Activated naive CD8-positive, alpha-beta T cell treated with anti-CD3 and anti-CD28 coated beads, Interleukin-2, amount 10 ng/mL, durations not matched to agents 7 days and 5 days (primary cell): Measurements from ENCODE around the gene MYO9B. TPM values are rescaled to one million over a fixed set of nuclear protein-coding genes. Genes with fewer than 3 reads are reported as not detected.

Experiments
- ATAC-seq: fragments of 150-1000 bp; cut with Tn5 transposase; one replicate; pipeline ENCODE4 v1.10.0; 2021; ENCODE audit warnings: low read depth, moderate library complexity
- POLR2A ChIA-PET: fragments of 350-600 bp; sonication (Branson Sonifier 250); formaldehyde crosslinking; loops from one replicate; lab custom pipeline; 2021; ENCODE audit warnings: antibody characterized with exemption; lab: Charles Lee
- DNase-seq: peaks from one replicate; pipeline ENCODE4 v3.0.0; 2021
- H3K27ac Mint-ChIP-seq: one replicate; pipeline ENCODE4 v1.8.0; 2022; ENCODE audit warnings: mild to moderate bottlenecking, mixed read lengths
- H3K27me3 Mint-ChIP-seq: one replicate; pipeline ENCODE4 v1.8.0; 2022; ENCODE audit warnings: mild to moderate bottlenecking, moderate library complexity, mixed read lengths
- H3K36me3 Mint-ChIP-seq: one replicate; pipeline ENCODE4 v1.8.0; 2021; ENCODE audit warnings: mild to moderate bottlenecking, mixed read lengths
- H3K4me1 Mint-ChIP-seq: one replicate; pipeline ENCODE4 v1.8.0; 2021; ENCODE audit warnings: mixed read lengths
- H3K4me3 Mint-ChIP-seq: one replicate; pipeline ENCODE4 v1.8.0; 2022; ENCODE audit warnings: mild to moderate bottlenecking, moderate library complexity, mixed read lengths
- H3K9me3 Mint-ChIP-seq: one replicate; pipeline ENCODE4 v1.8.0; 2021; ENCODE audit warnings: mixed read lengths
- total RNA-seq, 2 experiments: library from RNA; stranded (reverse); gene quantifications; one replicate each; pipeline ENCODE4 v1.2.3, GENCODE V29; 2021

MYO9B gene
- total RNA-seq, 2 experiments from 2014 or later = 275 to 285 TPM

DNA sequence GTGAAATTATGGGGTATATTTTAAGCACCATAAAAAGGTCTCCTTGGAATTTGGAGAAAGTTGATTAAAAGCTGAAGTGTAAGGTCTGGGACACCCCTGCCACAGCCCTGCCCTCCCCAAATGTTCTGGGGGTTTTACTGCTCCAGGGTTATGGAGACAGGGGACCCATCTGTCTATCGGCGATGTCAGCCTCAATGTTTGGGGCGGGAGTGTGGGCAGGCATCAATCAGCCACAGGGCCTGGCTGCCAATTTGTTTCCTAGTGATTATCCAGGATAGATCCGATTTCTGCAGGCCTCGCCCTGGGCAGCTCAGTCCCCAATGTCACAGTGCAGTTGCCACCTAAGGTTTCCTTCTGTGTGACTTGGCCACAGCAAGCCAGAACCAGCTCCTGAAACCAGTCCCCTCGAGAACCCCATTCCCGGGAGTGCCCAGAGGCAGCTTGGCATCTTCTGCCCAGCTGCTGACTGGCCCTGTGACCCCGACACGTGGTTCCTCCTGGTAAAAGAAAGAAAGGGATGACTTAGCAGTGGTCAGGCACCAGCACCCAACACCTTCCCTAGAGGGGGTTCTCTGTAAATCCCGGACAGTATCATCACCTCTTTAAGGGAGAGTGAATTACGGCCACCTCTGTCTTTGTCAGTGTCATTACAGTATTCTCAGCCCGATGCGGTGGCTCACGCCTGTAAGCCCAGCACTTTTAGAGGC, 41.6 kb downstream of the MYO9B start:
- H3K4me3 Mint-ChIP-seq = no peak overlapping the region
- DNase-seq (no peak), ATAC-seq (no peak)
- no peaks in the 10 kb centered on the region for H3K27me3 Mint-ChIP-seq
- no peak overlapping the region for H3K27ac Mint-ChIP-seq
- POLR2A ChIA-PET = interaction anchor here (2.0 kb wide), 1 partner anchor 9 kb away, joined by 7 read pairs; no protein-coding TSS in a partner anchor
- peaks cover 45% of the 10 kb centered on the region for H3K36me3 Mint-ChIP-seq
- H3K9me3 Mint-ChIP-seq = no peaks in the 10 kb centered on the region
- peaks cover 27% of the 10 kb centered on the region for H3K4me1 Mint-ChIP-seq

DNA sequence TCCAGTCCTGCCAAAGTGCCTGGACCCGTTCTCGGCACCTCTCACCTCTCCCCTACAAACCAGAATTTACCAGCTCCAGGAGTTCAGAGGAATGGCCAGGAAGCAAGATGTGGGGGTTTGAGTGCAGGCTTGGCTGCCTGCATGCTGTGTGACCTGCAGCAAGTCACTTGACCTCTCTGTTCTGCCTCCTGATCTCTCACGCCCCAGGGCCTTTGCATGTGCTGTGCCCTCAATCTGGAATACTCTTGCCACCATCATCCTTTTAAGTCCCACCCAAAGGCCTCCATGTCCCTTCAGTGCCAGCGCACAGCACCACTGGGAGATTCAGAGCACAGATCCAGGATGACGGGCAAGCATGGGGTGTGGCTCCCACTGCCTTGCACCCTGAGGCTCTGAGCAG, 43.4 kb downstream of the MYO9B start:
- no peak overlapping the region for H3K27ac Mint-ChIP-seq
- ATAC-seq = no peak
- peaks cover 24% of the 10 kb centered on the region for H3K4me1 Mint-ChIP-seq
- H3K4me3 Mint-ChIP-seq = no peak overlapping the region
- H3K36me3 Mint-ChIP-seq = peaks cover 47% of the 10 kb centered on the region
- POLR2A ChIA-PET = no interaction called here
- H3K27me3 Mint-ChIP-seq = no peaks in the 10 kb centered on the region
- H3K9me3 Mint-ChIP-seq = no peaks in the 10 kb centered on the region
- DNase-seq = no peak

GRCh38 chr19:17121736-17122293, 46.2 kb downstream of the MYO9B start:
- DNase-seq (no peak), ATAC-seq (no peak)
- Mint-ChIP-seq H3K4me3 (no peak overlapping the region), H3K27me3 (no peaks in the 10 kb centered on the region), H3K36me3 (peaks cover 31% of the 10 kb centered on the region), H3K9me3 (no peaks in the 10 kb centered on the region), H3K4me1 (peaks cover 39% of the 10 kb centered on the region), H3K27ac (peak overlapping the region; percentile 64)
- POLR2A ChIA-PET = interaction anchor here (1.1 to 1.7 kb wide), 2 partner anchors 31 to 56 kb away, joined by 3 to 5 read pairs; no protein-coding TSS in a partner anchor

DNA sequence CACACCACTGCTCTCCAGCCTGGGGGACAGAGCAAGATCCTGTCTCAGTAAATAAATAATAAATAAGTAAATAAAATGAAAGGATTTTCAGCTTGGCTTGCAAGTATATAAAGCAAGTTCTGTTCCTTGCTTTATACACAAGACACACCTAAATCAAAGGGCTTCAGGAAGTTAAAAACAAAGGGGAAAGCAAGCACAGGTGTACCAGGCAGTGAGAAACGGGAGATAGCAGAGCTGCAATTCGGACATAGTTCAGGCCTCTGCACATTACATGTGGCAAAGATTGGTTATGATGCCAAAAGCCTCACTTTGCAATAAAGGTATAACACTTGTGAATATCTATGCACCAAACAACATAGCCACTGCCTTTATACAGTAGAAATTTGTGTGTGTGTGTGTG, 47.5 kb downstream of the MYO9B start:
- POLR2A ChIA-PET = interaction anchor here (1.7 to 3.4 kb wide), 2 partner anchors 32 to 61 kb away, joined by 5 to 32 read pairs; no protein-coding TSS in a partner anchor
- H3K27ac Mint-ChIP-seq = peak overlapping the region; percentile 61
- H3K9me3 Mint-ChIP-seq = no peaks in the 10 kb centered on the region
- H3K4me3 Mint-ChIP-seq = no peak overlapping the region
- H3K27me3 Mint-ChIP-seq = no peaks in the 10 kb centered on the region
- peaks cover 43% of the 10 kb centered on the region for H3K4me1 Mint-ChIP-seq
- ATAC-seq (no peak), DNase-seq (no peak)
- H3K36me3 Mint-ChIP-seq = peaks cover 40% of the 10 kb centered on the region

- peak overlapping the region; percentile 89 for H3K4me3 Mint-ChIP-seq
- peaks cover 42% of the 10 kb centered on the region for H3K36me3 Mint-ChIP-seq
- H3K9me3 Mint-ChIP-seq = no peaks in the 10 kb centered on the region
- peak overlapping the region; percentile 99 for H3K27ac Mint-ChIP-seq
- H3K27me3 Mint-ChIP-seq = no peaks in the 10 kb centered on the region
- no peak for DNase-seq
- POLR2A ChIA-PET = interaction anchor here (0.5 to 3.4 kb wide), 6 partner anchors 15 to 158 kb away, joined by 3 to 64 read pairs (median 17); partner anchors contain the start of genes ANKLE1, HAUS8 and MYO9B
- peaks cover 43% of the 10 kb centered on the region for H3K4me1 Mint-ChIP-seq
- ATAC-seq = no peak
These were observed 48.4 kb downstream of the MYO9B start for GRCh38 chr19:17124025-17124424.

DNA sequence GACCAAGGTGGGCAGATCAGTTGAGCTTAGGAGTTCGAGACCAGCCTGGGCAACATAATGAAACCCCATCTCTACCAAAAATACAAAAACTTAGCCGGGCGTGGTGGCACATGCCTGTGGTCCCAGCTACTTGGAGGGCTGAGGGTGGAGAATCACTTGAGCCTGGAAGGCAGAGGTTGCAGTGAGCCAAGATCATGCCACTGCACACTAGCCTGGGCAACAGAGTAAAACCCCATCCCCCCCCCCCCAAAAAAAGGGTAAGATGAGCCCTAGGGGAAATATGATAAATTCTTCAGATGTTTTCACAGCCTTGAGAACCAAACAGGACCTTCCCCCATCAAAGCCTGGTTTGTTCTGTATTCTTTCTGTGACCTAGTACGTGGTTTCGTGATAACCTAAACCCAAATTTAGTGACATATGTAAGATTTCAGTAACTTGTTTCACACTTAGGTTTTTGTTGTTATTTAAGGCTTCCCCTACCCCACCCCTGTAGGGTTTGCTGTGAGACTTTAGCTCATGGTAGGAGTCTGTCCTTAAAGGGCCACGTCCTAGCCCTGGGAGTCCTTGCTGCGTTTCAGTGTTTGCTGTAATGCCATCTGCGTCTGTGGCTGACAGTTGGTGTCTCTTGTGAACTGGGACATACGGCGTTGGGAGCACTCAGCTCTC, 49.6 kb downstream of the MYO9B start:
- POLR2A ChIA-PET = interaction anchor here (0.6 to 3.4 kb wide), 19 partner anchors 9 to 538 kb away, joined by 3 to 64 read pairs (median 5); partner anchors contain the start of genes BST2, HAUS8, MYO9B and OCEL1
- no peaks in the 10 kb centered on the region for H3K9me3 Mint-ChIP-seq
- DNase-seq = no peak
- no peaks in the 10 kb centered on the region for H3K27me3 Mint-ChIP-seq
- peak overlapping the region; percentile 89 for H3K4me3 Mint-ChIP-seq
- ATAC-seq = peak; percentile 85
- H3K4me1 Mint-ChIP-seq = peaks cover 48% of the 10 kb centered on the region
- H3K27ac Mint-ChIP-seq = peak overlapping the region; percentile 99
- H3K36me3 Mint-ChIP-seq = peaks cover 41% of the 10 kb centered on the region

GRCh38 chr19:17125728-17126677, 50.4 kb downstream of the MYO9B start:
- POLR2A ChIA-PET = interaction anchor here (0.6 to 3.4 kb wide), 17 partner anchors 8 to 279 kb away, joined by 3 to 64 read pairs (median 7); partner anchors contain the start of genes BST2, HAUS8, MYO9B and OCEL1
- H3K27ac Mint-ChIP-seq = peak overlapping the region; percentile 99
- ATAC-seq (peak; percentile 93), DNase-seq (peak; percentile 84)
- peaks cover 40% of the 10 kb centered on the region for H3K36me3 Mint-ChIP-seq
- no peaks in the 10 kb centered on the region for H3K9me3 Mint-ChIP-seq
- H3K4me1 Mint-ChIP-seq = peaks cover 49% of the 10 kb centered on the region
- no peaks in the 10 kb centered on the region for H3K27me3 Mint-ChIP-seq
- peak overlapping the region; percentile 89 for H3K4me3 Mint-ChIP-seq

DNA sequence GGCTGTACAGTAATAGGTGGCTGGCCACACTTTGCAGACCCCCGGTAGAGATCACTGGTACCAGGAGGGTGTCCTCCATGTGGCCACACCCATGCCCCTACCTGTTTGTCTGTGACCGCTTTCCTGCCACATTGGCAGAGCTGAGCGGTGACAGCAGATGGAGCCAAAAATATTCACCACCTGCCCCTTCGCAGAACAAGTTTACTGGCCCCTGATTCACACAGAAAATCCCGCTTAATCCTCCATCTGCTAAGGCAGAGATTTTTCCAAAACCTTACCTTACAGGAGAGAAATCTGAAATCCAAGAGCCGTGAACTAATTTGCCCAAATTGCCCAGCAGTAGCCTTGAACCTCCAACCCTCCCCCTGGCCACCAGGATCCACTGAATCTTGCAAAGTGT, 52.1 kb downstream of the MYO9B start:
- Mint-ChIP-seq H3K9me3 (no peaks in the 10 kb centered on the region), H3K27me3 (no peaks in the 10 kb centered on the region), H3K4me3 (no peak overlapping the region), H3K36me3 (peaks cover 29% of the 10 kb centered on the region), H3K27ac (peak overlapping the region; percentile 58), H3K4me1 (peaks cover 39% of the 10 kb centered on the region)
- POLR2A ChIA-PET = interaction anchor here (0.9 to 1.0 kb wide), 2 partner anchors 10 to 53 kb away, joined by 3 to 4 read pairs; no protein-coding TSS in a partner anchor
- no peak for DNase-seq
- ATAC-seq = no peak

GRCh38 chr19:17128403-17128802, 52.8 kb downstream of the MYO9B start:
- no peaks in the 10 kb centered on the region for H3K9me3 Mint-ChIP-seq
- DNase-seq (no peak), ATAC-seq (no peak)
- H3K4me3 Mint-ChIP-seq = no peak overlapping the region
- peaks cover 37% of the 10 kb centered on the region for H3K4me1 Mint-ChIP-seq
- no peaks in the 10 kb centered on the region for H3K27me3 Mint-ChIP-seq
- peak overlapping the region; percentile 8 for H3K27ac Mint-ChIP-seq
- POLR2A ChIA-PET = interaction anchor here (0.9 to 1.0 kb wide), 2 partner anchors 10 to 54 kb away, joined by 3 to 4 read pairs; no protein-coding TSS in a partner anchor
- H3K36me3 Mint-ChIP-seq = peaks cover 27% of the 10 kb centered on the region

- H3K27me3 Mint-ChIP-seq = no peaks in the 10 kb centered on the region
- H3K4me1 Mint-ChIP-seq = peaks cover 35% of the 10 kb centered on the region
- no peaks in the 10 kb centered on the region for H3K9me3 Mint-ChIP-seq
- DNase-seq (no peak), ATAC-seq (no peak)
- POLR2A ChIA-PET = no interaction called here
- H3K4me3 Mint-ChIP-seq = no peak overlapping the region
- H3K27ac Mint-ChIP-seq = peak overlapping the region; percentile 16
- peaks cover 27% of the 10 kb centered on the region for H3K36me3 Mint-ChIP-seq
These were observed 53.2 kb downstream of the MYO9B start for GRCh38 chr19:17128820-17129219.

GRCh38 chr19:17129377-17129776, 53.8 kb downstream of the MYO9B start:
- ATAC-seq = no peak
- Mint-ChIP-seq H3K4me3 (no peak overlapping the region), H3K9me3 (no peaks in the 10 kb centered on the region), H3K27me3 (no peaks in the 10 kb centered on the region), H3K36me3 (peaks cover 32% of the 10 kb centered on the region), H3K27ac (no peak overlapping the region), H3K4me1 (peaks cover 32% of the 10 kb centered on the region)
- DNase-seq = no peak
- POLR2A ChIA-PET = no interaction called here
